Measurements from ENCODE around the gene GOPC. TPM values are rescaled to one million over a fixed set of nuclear protein-coding genes. Genes with fewer than 3 reads are reported as not detected.

The GOPC gene
- total RNA-seq, 2 experiments from 2014 or later, result 7.2 to 7.5 TPM

- no peak for DNase-seq
- intact Hi-C loops (cut with micrococcal nuclease), result loop anchor here (1.0 kb wide), 1 partner anchor 10 kb away; no protein-coding TSS in a partner anchor
- H3K27ac Mint-ChIP-seq, result no peak overlapping the region
- H3K4me3 Mint-ChIP-seq, result no peak overlapping the region
- H3K4me1 Mint-ChIP-seq (ENCODE audit: low read depth), result peaks cover 30% of the 10 kb centered on the region
- peaks cover 2% of the 10 kb centered on the region for H3K9me3 Mint-ChIP-seq
- CTCF ChIA-PET, result interaction anchor here (1.1 kb wide), 1 partner anchor 13 kb away, joined by 3 read pairs; no protein-coding TSS in a partner anchor
- H3K27me3 Mint-ChIP-seq (ENCODE audit: low read depth), result no peaks in the 10 kb centered on the region
- peaks cover 26% of the 10 kb centered on the region for H3K36me3 Mint-ChIP-seq (ENCODE audit: low read depth)
These were observed 10.9 kb downstream of the GOPC start for GRCh38 chr6:117591405-117591804.

DNA sequence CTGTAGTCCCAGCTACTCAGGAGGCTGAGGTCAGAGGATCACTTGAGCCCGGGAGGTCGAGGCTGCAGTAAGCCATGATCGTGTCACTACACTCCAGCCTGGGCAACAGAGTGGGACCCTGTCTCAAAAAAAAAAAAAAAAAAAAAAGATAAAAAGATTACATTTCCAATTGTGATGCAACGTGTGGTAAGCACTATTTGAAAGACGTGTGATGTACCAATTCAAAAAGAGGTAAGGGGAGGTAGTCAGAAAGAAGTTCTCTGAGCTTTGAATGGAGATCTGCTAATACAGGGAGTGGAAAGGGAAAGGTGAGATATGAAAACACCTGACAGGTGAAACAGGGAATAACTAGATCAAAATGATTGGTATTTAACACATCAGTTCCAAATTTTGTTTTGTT lies 11.9 kb downstream of the GOPC start:
- no peak overlapping the region for H3K27ac Mint-ChIP-seq
- no peak for DNase-seq
- no peaks in the 10 kb centered on the region for H3K27me3 Mint-ChIP-seq (ENCODE audit: low read depth)
- CTCF ChIA-PET, result interaction anchor here (0.6 to 1.3 kb wide), 3 partner anchors 14 to 923 kb away, joined by 3 read pairs; no protein-coding TSS in a partner anchor
- no peak overlapping the region for H3K4me3 Mint-ChIP-seq
- no peaks in the 10 kb centered on the region for H3K9me3 Mint-ChIP-seq
- H3K4me1 Mint-ChIP-seq (ENCODE audit: low read depth), result peaks cover 22% of the 10 kb centered on the region
- peaks cover 20% of the 10 kb centered on the region for H3K36me3 Mint-ChIP-seq (ENCODE audit: low read depth)
- intact Hi-C loops (cut with micrococcal nuclease), result no loop called here

- Mint-ChIP-seq H3K9me3 (no peaks in the 10 kb centered on the region), H3K27ac (no peak overlapping the region), H3K4me3 (no peak overlapping the region), H3K27me3 (ENCODE audit: low read depth) (no peaks in the 10 kb centered on the region), H3K36me3 (ENCODE audit: low read depth) (peaks cover 27% of the 10 kb centered on the region), H3K4me1 (ENCODE audit: low read depth) (peaks cover 23% of the 10 kb centered on the region)
- CTCF ChIA-PET, result interaction anchor here (0.6 kb wide), 1 partner anchor 223 kb away, joined by 3 read pairs; no protein-coding TSS in a partner anchor
- intact Hi-C loops (cut with micrococcal nuclease), result loop anchor here (2.0 kb wide), 1 partner anchor 15 kb away; no protein-coding TSS in a partner anchor
- no peak for DNase-seq
These were observed 16.7 kb downstream of the GOPC start for GRCh38 chr6:117585647-117586046.

GRCh38 chr6:117574198-117574597 lies 28.1 kb downstream of the GOPC start:
- H3K4me1 Mint-ChIP-seq (ENCODE audit: low read depth), result peaks cover 7% of the 10 kb centered on the region

DNA sequence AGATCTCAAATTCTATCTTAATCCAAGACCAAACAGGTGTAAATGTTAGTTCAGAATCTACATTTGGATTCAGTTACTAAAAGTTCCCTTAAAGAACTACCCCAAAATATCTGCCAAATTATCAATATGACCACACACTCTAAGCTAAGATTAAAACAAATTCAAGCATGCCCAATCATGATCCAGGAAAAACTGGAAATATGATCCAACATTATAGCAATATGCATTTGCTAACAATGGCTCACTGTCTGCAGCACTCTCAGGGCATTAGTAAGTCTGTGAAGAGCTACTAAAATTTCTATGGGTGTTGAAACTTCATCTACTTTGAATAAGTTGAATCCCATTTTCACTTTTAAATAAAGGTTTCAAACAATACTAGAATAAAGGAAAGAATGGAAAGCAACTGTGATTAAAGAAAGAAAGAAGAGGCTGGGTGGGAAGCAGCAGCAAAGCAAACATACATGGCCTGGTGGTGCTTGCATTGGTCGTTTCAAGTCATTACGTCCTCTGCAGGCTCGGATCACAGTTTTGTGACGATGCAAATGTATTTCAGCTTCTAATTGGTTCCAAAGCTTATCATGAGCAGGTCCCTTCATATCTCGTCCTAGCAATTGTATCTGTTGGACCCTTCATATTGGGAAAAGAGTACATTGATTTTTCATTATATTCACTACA lies 29.2 kb downstream of the GOPC start:
- Mint-ChIP-seq H3K9me3 (no peaks in the 10 kb centered on the region), H3K36me3 (ENCODE audit: low read depth) (peaks cover 24% of the 10 kb centered on the region)

More at GRCh38 chr6:117574198-117574597, 28.1 kb downstream of the GOPC start:
- H3K9me3 Mint-ChIP-seq, result no peaks in the 10 kb centered on the region
- no peak overlapping the region for H3K27ac Mint-ChIP-seq
- CTCF ChIA-PET, result no interaction called here
- intact Hi-C loops (cut with micrococcal nuclease), result no loop called here
- no peaks in the 10 kb centered on the region for H3K27me3 Mint-ChIP-seq (ENCODE audit: low read depth)
- DNase-seq, result no peak
- H3K36me3 Mint-ChIP-seq (ENCODE audit: low read depth), result peaks cover 19% of the 10 kb centered on the region
- no peak overlapping the region for H3K4me3 Mint-ChIP-seq

GRCh38 chr6:117568831-117569410 lies 33.4 kb downstream of the GOPC start:
- intact Hi-C loops (cut with micrococcal nuclease), result loop anchor here (1.0 to 5.0 kb wide), 5 partner anchors 20 to 1508 kb away; partner anchors contain the start of genes FAM184A and GOPC
- no peak for DNase-seq
- CTCF ChIA-PET, result interaction anchor here (0.9 to 3.0 kb wide), 2 partner anchors 20 to 36 kb away, joined by 3 to 12 read pairs; no protein-coding TSS in a partner anchor
- Mint-ChIP-seq H3K36me3 (ENCODE audit: low read depth) (peaks cover 27% of the 10 kb centered on the region), H3K27me3 (ENCODE audit: low read depth) (no peaks in the 10 kb centered on the region), H3K9me3 (no peaks in the 10 kb centered on the region), H3K4me3 (no peak overlapping the region), H3K4me1 (ENCODE audit: low read depth) (peaks cover 19% of the 10 kb centered on the region), H3K27ac (no peak overlapping the region)

More for the DNA sequence above, 29.2 kb downstream of the GOPC start:
- Mint-ChIP-seq H3K4me1 (ENCODE audit: low read depth) (peaks cover 17% of the 10 kb centered on the region), H3K27ac (no peak overlapping the region), H3K4me3 (no peak overlapping the region), H3K27me3 (ENCODE audit: low read depth) (no peaks in the 10 kb centered on the region)
- intact Hi-C loops (cut with micrococcal nuclease), result no loop called here
- CTCF ChIA-PET, result interaction anchor here (0.6 kb wide), 2 partner anchors 88 to 94 kb away, joined by 3 to 4 read pairs; no protein-coding TSS in a partner anchor
- no peak for DNase-seq

GRCh38 chr6:117568247-117568646 lies 34.1 kb downstream of the GOPC start:
- intact Hi-C loops (cut with micrococcal nuclease), result loop anchor here (5.0 kb wide), 2 partner anchors 306 to 1509 kb away; partner anchors contain the start of gene FAM184A
- Mint-ChIP-seq H3K9me3 (no peaks in the 10 kb centered on the region), H3K27ac (no peak overlapping the region), H3K27me3 (ENCODE audit: low read depth) (no peaks in the 10 kb centered on the region), H3K4me1 (ENCODE audit: low read depth) (peaks cover 17% of the 10 kb centered on the region), H3K36me3 (ENCODE audit: low read depth) (peaks cover 27% of the 10 kb centered on the region), H3K4me3 (no peak overlapping the region)
- no peak for DNase-seq
- CTCF ChIA-PET, result interaction anchor here (1.3 to 3.6 kb wide), 4 partner anchors 11 to 119 kb away, joined by 4 to 13 read pairs (median 8); no protein-coding TSS in a partner anchor

DNA sequence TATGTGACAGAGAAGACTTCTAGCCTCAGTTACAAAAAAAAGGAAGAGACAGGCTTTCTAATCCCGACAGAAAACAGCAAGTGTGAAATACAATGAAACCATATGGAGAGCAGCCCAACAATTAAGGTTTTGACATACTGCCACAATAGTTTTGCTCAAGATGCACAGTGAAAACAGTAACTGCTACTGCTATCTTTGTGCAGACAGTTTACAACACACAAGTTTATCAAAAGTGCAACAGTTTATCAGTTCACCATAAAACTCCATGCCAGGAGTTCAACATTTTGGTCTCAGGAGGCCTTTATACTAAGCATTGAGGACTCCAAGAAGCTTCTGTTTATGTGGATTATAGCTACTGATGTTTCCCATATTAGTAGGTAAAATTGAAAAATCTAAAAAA lies 37.6 kb downstream of the GOPC start:
- Mint-ChIP-seq H3K27me3 (ENCODE audit: low read depth) (no peaks in the 10 kb centered on the region), H3K9me3 (no peaks in the 10 kb centered on the region), H3K4me1 (ENCODE audit: low read depth) (peaks cover 17% of the 10 kb centered on the region), H3K4me3 (no peak overlapping the region), H3K27ac (no peak overlapping the region), H3K36me3 (ENCODE audit: low read depth) (peaks cover 13% of the 10 kb centered on the region)
- no peak for DNase-seq
- intact Hi-C loops (cut with micrococcal nuclease), result loop anchor here (5.0 kb wide), 2 partner anchors 302 to 1513 kb away; partner anchors contain the start of gene FAM184A
- CTCF ChIA-PET, result interaction anchor here (1.1 to 2.2 kb wide), 2 partner anchors 16 to 115 kb away, joined by 3 to 9 read pairs; no protein-coding TSS in a partner anchor

- no peaks in the 10 kb centered on the region for H3K36me3 Mint-ChIP-seq (ENCODE audit: low read depth)
These were observed 41.2 kb downstream of the GOPC start for GRCh38 chr6:117561128-117561527.

DNA sequence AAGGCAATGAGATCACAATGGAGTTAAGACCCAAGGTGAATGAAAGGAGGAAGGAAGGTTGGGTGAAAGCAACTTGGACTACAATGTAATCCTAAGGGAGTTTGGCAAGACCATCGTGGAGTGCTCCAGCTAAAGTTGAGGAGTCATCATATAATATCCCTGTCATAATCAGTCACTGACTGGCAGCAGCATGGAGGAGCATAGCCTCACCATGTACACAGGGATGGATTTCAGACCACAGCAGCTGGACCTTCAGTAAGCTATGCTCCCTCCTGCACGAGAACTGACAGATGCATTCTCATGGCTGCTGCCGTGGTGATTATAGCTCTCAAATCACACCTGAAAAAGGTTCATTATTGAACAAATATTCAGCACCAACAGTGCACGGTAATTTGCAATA lies 43.0 kb downstream of the GOPC start:
- CTCF ChIA-PET, result interaction anchor here (1.5 to 6.5 kb wide), 3 partner anchors 45 to 159 kb away, joined by 5 to 83 read pairs (median 6); no protein-coding TSS in a partner anchor
- H3K4me3 Mint-ChIP-seq, result no peak overlapping the region
- DNase-seq, result no peak
- intact Hi-C loops (cut with micrococcal nuclease), result loop anchor here (5.0 kb wide), 1 partner anchor 587 kb away; no protein-coding TSS in a partner anchor
- H3K9me3 Mint-ChIP-seq, result no peaks in the 10 kb centered on the region
- H3K27me3 Mint-ChIP-seq (ENCODE audit: low read depth), result peaks cover 2% of the 10 kb centered on the region
- no peak overlapping the region for H3K27ac Mint-ChIP-seq
- no peaks in the 10 kb centered on the region for H3K4me1 Mint-ChIP-seq (ENCODE audit: low read depth)
- no peaks in the 10 kb centered on the region for H3K36me3 Mint-ChIP-seq (ENCODE audit: low read depth)

More at GRCh38 chr6:117561128-117561527, 41.2 kb downstream of the GOPC start:
- H3K27ac Mint-ChIP-seq, result no peak overlapping the region
- DNase-seq, result no peak
- intact Hi-C loops (cut with micrococcal nuclease), result no loop called here
- H3K27me3 Mint-ChIP-seq (ENCODE audit: low read depth), result peaks cover 2% of the 10 kb centered on the region
- no peaks in the 10 kb centered on the region for H3K9me3 Mint-ChIP-seq
- CTCF ChIA-PET, result no interaction called here
- H3K4me3 Mint-ChIP-seq, result no peak overlapping the region
- peaks cover 2% of the 10 kb centered on the region for H3K4me1 Mint-ChIP-seq (ENCODE audit: low read depth)

DNA sequence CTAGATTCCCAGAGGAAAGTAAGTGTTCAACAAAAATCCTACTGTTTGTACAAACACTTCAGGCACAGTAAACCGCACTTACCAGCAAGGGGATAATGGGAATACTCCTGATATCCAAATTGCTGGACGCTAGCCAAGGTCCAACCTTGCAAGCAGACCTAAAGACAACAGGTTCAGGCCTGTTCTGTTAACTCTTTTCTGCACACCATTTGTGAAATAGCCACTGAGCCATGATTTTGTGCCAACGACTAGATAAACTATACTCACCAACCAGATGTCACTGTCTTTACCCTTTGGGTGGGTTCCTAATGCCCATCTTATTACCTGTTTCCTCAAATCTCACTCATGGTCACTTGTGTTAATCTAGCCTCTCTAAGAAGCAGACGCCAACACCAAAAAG lies 43.5 kb downstream of the GOPC start:
- no peak for DNase-seq
- Mint-ChIP-seq H3K27me3 (ENCODE audit: low read depth) (peaks cover 2% of the 10 kb centered on the region), H3K4me3 (no peak overlapping the region), H3K27ac (no peak overlapping the region), H3K4me1 (ENCODE audit: low read depth) (no peaks in the 10 kb centered on the region), H3K36me3 (ENCODE audit: low read depth) (no peaks in the 10 kb centered on the region), H3K9me3 (no peaks in the 10 kb centered on the region)
- intact Hi-C loops (cut with micrococcal nuclease), result loop anchor here (5.0 kb wide), 1 partner anchor 587 kb away; no protein-coding TSS in a partner anchor
- CTCF ChIA-PET, result interaction anchor here (0.7 to 6.5 kb wide), 5 partner anchors 44 to 158 kb away, joined by 3 to 83 read pairs (median 5); partner anchors contain the start of gene GOPC

- CTCF ChIA-PET, result interaction anchor here (0.9 to 6.5 kb wide), 7 partner anchors 9 to 157 kb away, joined by 3 to 83 read pairs (median 6); no protein-coding TSS in a partner anchor
- intact Hi-C loops (cut with micrococcal nuclease), result loop anchor here (5.0 kb wide), 1 partner anchor 586 kb away; no protein-coding TSS in a partner anchor
These were observed 44.4 kb downstream of the GOPC start for GRCh38 chr6:117557951-117558350.

More at GRCh38 chr6:117557951-117558350, 44.4 kb downstream of the GOPC start:
- Mint-ChIP-seq H3K4me3 (no peak overlapping the region), H3K27ac (no peak overlapping the region), H3K27me3 (ENCODE audit: low read depth) (peaks cover 2% of the 10 kb centered on the region), H3K36me3 (ENCODE audit: low read depth) (no peaks in the 10 kb centered on the region), H3K9me3 (no peaks in the 10 kb centered on the region), H3K4me1 (ENCODE audit: low read depth) (no peaks in the 10 kb centered on the region)
- DNase-seq, result no peak

Data from activated naive CD4-positive, alpha-beta T cell treated with anti-CD3 and anti-CD28 coated beads for 36 hours (primary cell).